ENCODE measurements around the gene KLHL8.

Gene KLHL8

GRCh38 chr4:87193958-87194675, 26.3 kb downstream of the KLHL8 start:
- DNase-seq (ENCODE audit: low read depth), result no peak
- no peak overlapping the region for H3K4me3 ChIP-seq (ENCODE audit: control insufficient read depth, low read depth, low read length)
- no peak for TF ChIP-seq CTCF (conservative IDR thresholded peaks at IDR 0.05; ENCODE audit: control insufficient read depth, insufficient read depth, low read depth, low read length)

GRCh38 chr4:87192145-87192919, 28.1 kb downstream of the KLHL8 start:
- DNase-seq (ENCODE audit: low read depth), result peak; percentile 14

GRCh38 chr4:87188932-87189331, 31.5 kb downstream of the KLHL8 start:
- DNase-seq (ENCODE audit: low read depth), result no peak
- no peak for TF ChIP-seq CTCF (conservative IDR thresholded peaks at IDR 0.05; ENCODE audit: control insufficient read depth, insufficient read depth, low read depth, low read length)
- H3K4me3 ChIP-seq (ENCODE audit: control insufficient read depth, low read depth, low read length), result no peak overlapping the region

More at GRCh38 chr4:87192145-87192919, 28.1 kb downstream of the KLHL8 start:
- TF ChIP-seq CTCF (conservative IDR thresholded peaks at IDR 0.05; ENCODE audit: control insufficient read depth, insufficient read depth, low read depth, low read length), result no peak
- no peak overlapping the region for H3K4me3 ChIP-seq (ENCODE audit: control insufficient read depth, low read depth, low read length)

GRCh38 chr4:87188048-87188447, 32.4 kb downstream of the KLHL8 start:
- no peak overlapping the region for H3K4me3 ChIP-seq (ENCODE audit: control insufficient read depth, low read depth, low read length)
- TF ChIP-seq CTCF (conservative IDR thresholded peaks at IDR 0.05; ENCODE audit: control insufficient read depth, insufficient read depth, low read depth, low read length), result no peak
- DNase-seq (ENCODE audit: low read depth), result peak; percentile 34

- no peak for TF ChIP-seq CTCF (conservative IDR thresholded peaks at IDR 0.05; ENCODE audit: control insufficient read depth, insufficient read depth, low read depth, low read length)
- DNase-seq (ENCODE audit: low read depth), result no peak
- H3K4me3 ChIP-seq (ENCODE audit: control insufficient read depth, low read depth, low read length), result no peak overlapping the region
Measured at GRCh38 chr4:87185146-87185870, 35.1 kb downstream of the KLHL8 start.

GRCh38 chr4:87180767-87181166, 39.7 kb downstream of the KLHL8 start:
- no peak for TF ChIP-seq CTCF (conservative IDR thresholded peaks at IDR 0.05; ENCODE audit: control insufficient read depth, insufficient read depth, low read depth, low read length)
- H3K4me3 ChIP-seq (ENCODE audit: control insufficient read depth, low read depth, low read length), result no peak overlapping the region
- DNase-seq (ENCODE audit: low read depth), result peak; percentile 16
